Mammary epithelial cell (primary cell): ENCODE data around the gene DNER.

Source experiments
- CTCF ChIP-seq, 2 donors: IDR thresholded peaks in 1 of 2; conservative IDR thresholded peaks in 1 of 2; 2 replicates each; pipeline ENCODE4 v1.5.1; 2011 to 2012; ENCODE audit warnings: inconsistent platforms in 2 of 2, low read length in 2 of 2, mild to moderate bottlenecking in 2 of 2, control low read depth in 1 of 2, low read depth in 1 of 2; ENCODE audit not compliant: insufficient read depth in 1 of 2; ENCODE audit errors: extremely low read depth in 1 of 2
- EZH2 ChIP-seq: IDR thresholded peaks from 2 replicates; pipeline ENCODE4 v1.6.1; 2012; ENCODE audit warnings: low read length, inconsistent platforms, borderline replicate concordance

- no peak for TF ChIP-seq CTCF (conservative IDR thresholded peaks at IDR 0.05 in 1 of 2, IDR thresholded peaks at IDR 0.05 in 1 of 2; ENCODE audit: extremely low read depth in 1 of 2, insufficient read depth in 1 of 2, low read depth in 1 of 2, low read length in 2 of 2)
- TF ChIP-seq EZH2, result no peak
Observed at GRCh38 chr2:229712136-229712535, 2.2 kb downstream of the DNER start.
